HG03103 (cell line): ENCODE results near the gene PILRB.
"Not testable (repeated sequence)": the region's sequence is repeated elsewhere in the genome, so short reads cannot be mapped to it uniquely, and the experiment has no call there.

Experiments used
- ATAC-seq: cut with Tn5 transposase; IDR thresholded peaks from one replicate; pipeline ENCODE4 v1.9.1; 2021; ENCODE audit warnings: low read depth; ENCODE audit not compliant: unreplicated experiment

Gene PILRB

GRCh38 chr7:100353685-100354330 lies 4.1 kb upstream of the PILRB start:
- ATAC-seq, result no peak

- no peak for ATAC-seq
Observed at GRCh38 chr7:100356416-100357068, 1.4 kb upstream of the PILRB start.

- ATAC-seq, result no peak
Observed at GRCh38 chr7:100357131-100357561, 771 bp upstream of the PILRB start.

- no peak for ATAC-seq
Observed at GRCh38 chr7:100358857-100359212, 918 bp downstream of the PILRB start.

GRCh38 chr7:100360135-100360854 lies 2.4 kb downstream of the PILRB start:
- ATAC-seq, result no peak

GRCh38 chr7:100363098-100363497 lies 5.2 kb downstream of the PILRB start:
- no peak for ATAC-seq

- ATAC-seq, result not testable (repeated sequence)
Observed at GRCh38 chr7:100363797-100364196, 5.9 kb downstream of the PILRB start.

- ATAC-seq, result no peak
Observed at GRCh38 chr7:100364480-100364879, 6.6 kb downstream of the PILRB start.

- ATAC-seq, result not testable (repeated sequence)
Observed at GRCh38 chr7:100365998-100366367, 8.1 kb downstream of the PILRB start.

- no peak for ATAC-seq
Observed at GRCh38 chr7:100366411-100367250, 8.7 kb downstream of the PILRB start.

- ATAC-seq, result no peak
Observed at GRCh38 chr7:100367251-100367620, 9.3 kb downstream of the PILRB start.

GRCh38 chr7:100367676-100368613 lies 10.0 kb downstream of the PILRB start:
- no peak for ATAC-seq

GRCh38 chr7:100369105-100369504 lies 11.2 kb downstream of the PILRB start:
- peak; percentile 44 for ATAC-seq

- no peak for ATAC-seq
Observed at GRCh38 chr7:100370303-100370702, 12.4 kb downstream of the PILRB start.

GRCh38 chr7:100370746-100371145 lies 12.8 kb downstream of the PILRB start:
- no peak for ATAC-seq

GRCh38 chr7:100371561-100372171 lies 13.7 kb downstream of the PILRB start:
- ATAC-seq, result no peak

GRCh38 chr7:100372256-100372655 lies 14.3 kb downstream of the PILRB start:
- no peak for ATAC-seq

GRCh38 chr7:100372694-100373093 lies 14.8 kb downstream of the PILRB start:
- ATAC-seq, result no peak

- no peak for ATAC-seq
Observed at GRCh38 chr7:100373261-100373831, 15.4 kb downstream of the PILRB start, which contains the start of gene PILRA. TSS of gene PILRA (plus strand) at chr7:100373487. CDS start at chr7:100373657, 170 bp downstream.
